Measurements from ENCODE around the gene RALGAPA2. TPM values are rescaled to one million over a fixed set of nuclear protein-coding genes. Genes with fewer than 3 reads are reported as not detected.

The RALGAPA2 gene
- total RNA-seq, 2 donors from 2014 or later: 55.5 to 80.0 TPM

- DNase-seq (no peak), ATAC-seq (no peak)
- intact Hi-C loops (cut with DNase I, micrococcal nuclease): no loop called here
Measured at GRCh38 chr20:20606050-20606449, 106.4 kb downstream of the RALGAPA2 start.

DNA sequence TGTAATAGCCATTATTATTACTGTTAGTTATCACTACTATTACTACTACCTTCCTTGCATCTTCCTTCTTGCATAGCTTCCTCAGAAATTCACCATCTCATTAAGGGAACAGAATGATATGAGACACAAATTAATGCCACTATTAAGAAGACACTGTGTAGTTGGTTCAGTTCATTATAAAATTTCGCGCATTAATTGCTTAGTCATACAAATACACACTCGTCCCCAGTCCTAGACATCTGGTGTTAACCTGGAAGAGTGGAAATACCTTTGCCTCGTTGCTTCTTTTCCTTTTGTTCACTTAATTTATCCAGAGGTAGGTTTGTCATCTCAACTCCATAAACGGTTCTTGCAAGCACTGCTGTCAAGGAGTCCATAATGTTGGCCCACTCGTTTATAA, 107.5 kb downstream of the RALGAPA2 start:
- no peak for ATAC-seq
- no peak for DNase-seq
- intact Hi-C loops (cut with DNase I, micrococcal nuclease): no loop called here

- no peak for ATAC-seq
- intact Hi-C loops (cut with DNase I, micrococcal nuclease): no loop called here
Measured at GRCh38 chr20:20604357-20604756, 108.1 kb downstream of the RALGAPA2 start.

GRCh38 chr20:20603339-20603990, 109.0 kb downstream of the RALGAPA2 start:
- DNase-seq (no peak), ATAC-seq (no peak)
- intact Hi-C loops (cut with DNase I, micrococcal nuclease): no loop called here

More at GRCh38 chr20:20604357-20604756, 108.1 kb downstream of the RALGAPA2 start:
- no peak for DNase-seq

- ATAC-seq (no peak), DNase-seq (no peak)
- intact Hi-C loops (cut with DNase I, micrococcal nuclease): no loop called here
Measured at GRCh38 chr20:20597966-20598365, 114.5 kb downstream of the RALGAPA2 start.

DNA sequence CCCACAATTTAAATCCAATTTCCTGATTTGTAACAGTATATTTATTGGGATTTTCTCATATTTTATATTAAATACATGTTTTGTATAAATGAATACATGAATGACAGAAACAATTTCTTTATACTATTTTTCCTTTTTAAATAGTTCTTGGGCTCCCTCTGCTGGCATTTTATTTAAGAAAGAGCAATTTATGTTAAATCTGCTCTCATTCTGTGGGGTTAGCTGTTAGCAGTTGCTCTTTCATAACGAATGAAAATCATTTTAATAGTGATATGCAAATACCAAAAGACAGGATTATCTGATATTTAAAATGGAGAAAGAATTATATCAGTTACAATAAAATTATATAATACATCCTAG, 118.3 kb downstream of the RALGAPA2 start:
- intact Hi-C loops (cut with DNase I, micrococcal nuclease): no loop called here
- ATAC-seq (no peak), DNase-seq (no peak)

DNA sequence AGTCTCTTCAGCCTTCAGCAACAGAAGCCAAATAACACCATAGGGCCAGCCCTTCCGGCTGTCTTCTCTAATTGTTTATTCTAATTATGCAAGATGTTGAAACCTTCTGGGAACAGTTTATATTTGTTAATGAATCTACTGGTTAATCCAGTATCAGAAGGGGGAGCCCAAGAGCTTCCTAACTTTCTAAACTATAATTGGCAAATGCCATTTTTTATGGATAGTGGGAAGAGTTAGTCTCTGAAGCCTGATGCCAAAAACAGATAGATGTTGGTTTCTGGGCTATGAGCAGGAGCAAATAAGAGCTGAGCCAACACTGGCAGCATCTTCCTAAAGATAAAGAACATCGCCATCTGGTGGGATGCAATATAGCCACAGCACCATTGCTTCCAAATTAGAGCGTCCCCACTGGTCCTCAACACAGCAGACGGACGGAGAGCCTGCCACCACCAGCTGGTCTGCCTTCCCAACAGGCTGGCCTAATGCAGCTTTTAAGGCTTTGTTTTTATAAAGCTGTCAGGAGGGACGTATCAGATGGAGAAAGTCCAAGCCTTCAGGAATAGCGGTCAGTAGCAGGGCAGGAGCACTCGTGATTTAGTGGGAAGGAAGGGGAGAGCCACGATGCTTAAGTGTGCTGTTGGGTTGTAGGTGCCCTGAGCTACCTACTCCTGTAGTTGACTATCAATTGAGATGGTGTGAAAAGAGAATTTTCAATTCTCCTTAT, 118.8 kb downstream of the RALGAPA2 start:
- ATAC-seq (peak; percentile 43), DNase-seq (peak in 1 of 2 donors; percentile 16)
- intact Hi-C loops (cut with DNase I, micrococcal nuclease): no loop called here

DNA sequence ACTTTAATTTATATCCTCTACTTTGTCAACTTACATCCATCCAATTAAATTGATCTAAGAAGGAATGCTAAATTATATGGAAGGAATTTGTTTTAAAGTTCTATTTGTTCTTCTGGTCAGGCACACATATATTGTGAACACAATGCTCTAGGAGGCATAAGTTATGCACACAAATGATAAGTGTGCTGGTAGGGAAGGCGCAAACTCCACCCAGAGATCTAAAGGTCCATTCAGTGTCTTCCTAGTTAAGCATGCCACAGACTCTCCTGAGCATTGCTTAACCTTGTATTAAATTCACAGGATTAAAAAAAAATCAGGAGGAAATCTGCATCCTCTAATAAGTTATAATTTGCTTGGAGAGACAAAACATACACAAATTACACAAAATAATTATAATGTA, 127.3 kb downstream of the RALGAPA2 start:
- intact Hi-C loops (cut with DNase I, micrococcal nuclease): no loop called here
- DNase-seq (no peak), ATAC-seq (no peak)

DNA sequence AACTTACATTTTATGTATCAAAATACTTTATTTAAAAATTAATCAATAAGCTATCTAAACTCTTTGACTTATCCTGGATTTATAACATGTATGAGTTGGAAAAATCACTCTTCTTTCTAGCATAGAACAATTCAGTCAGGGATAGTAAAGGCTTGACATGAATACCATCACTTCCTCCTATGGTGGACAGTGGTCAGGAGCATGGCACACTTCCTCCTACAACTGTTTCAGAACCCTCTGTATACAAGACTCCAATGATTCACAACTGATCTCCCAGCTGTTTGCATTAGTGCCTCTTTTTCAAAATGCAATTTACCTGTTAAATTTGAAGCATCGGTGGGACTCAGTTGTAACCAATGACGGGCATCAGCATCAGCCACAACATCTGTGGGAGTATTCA, 129.7 kb downstream of the RALGAPA2 start:
- no peak for ATAC-seq
- intact Hi-C loops (cut with DNase I, micrococcal nuclease): no loop called here
- no peak for DNase-seq

DNA sequence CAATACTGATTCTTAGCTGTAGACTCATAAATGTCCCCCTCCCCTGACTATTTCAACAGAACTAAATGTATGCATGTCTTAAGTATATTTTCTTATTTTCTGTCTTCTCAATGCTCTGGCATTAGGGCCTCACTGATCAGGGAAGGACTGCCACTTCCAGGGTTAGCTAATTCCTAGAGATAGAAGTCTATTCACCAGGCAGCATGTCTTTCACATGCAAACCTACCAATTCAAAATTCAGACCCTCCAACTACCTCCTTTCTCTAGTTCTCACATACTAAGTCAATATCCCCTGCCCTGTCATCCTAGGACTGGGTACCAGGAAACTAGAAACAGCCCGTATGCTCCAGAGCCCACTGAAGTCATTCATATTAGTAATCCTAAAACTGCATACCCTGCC, 132.3 kb downstream of the RALGAPA2 start:
- DNase-seq (no peak), ATAC-seq (no peak)
- intact Hi-C loops (cut with DNase I, micrococcal nuclease): no loop called here

- intact Hi-C loops (cut with DNase I, micrococcal nuclease): no loop called here
Measured at GRCh38 chr20:20578838-20579237, 133.6 kb downstream of the RALGAPA2 start.

GRCh38 chr20:20573797-20574196, 138.6 kb downstream of the RALGAPA2 start:
- ATAC-seq: no peak
- no peak for DNase-seq
- intact Hi-C loops (cut with DNase I, micrococcal nuclease): no loop called here

More at GRCh38 chr20:20578838-20579237, 133.6 kb downstream of the RALGAPA2 start:
- no peak for ATAC-seq
- DNase-seq: no peak

DNA sequence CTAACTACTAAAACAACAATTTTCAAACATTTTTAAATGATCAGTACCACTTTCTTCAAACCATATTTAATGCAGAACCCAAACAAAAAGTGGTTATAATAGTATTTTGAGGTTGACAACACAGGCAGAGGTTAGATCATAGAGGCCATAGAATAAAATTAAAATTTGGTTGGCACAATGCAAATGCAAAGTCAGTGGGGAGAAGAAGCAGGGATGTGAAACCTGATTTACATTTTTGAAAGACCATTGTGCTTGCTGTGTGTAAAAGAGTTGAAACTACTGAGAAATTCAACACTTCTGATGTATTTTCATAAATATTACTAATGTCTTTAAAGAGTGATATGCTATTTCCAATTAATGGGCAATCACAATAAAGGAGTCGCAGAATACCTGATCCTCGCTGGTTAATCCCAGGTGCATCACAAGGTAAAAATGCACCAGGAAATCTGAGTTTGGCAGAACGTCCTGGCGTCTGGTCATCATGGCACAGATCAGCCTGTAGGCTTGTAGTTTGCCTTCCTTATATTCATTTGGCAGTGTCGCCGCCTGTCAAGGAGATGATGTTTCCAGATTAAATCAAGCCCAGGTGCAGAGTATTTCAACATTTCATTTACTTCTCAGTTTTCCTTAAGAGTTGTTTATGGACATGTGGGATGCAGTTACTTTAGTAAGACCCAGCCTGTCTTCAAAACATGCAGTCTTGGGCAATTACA, 141.2 kb downstream of the RALGAPA2 start:
- intact Hi-C loops (cut with DNase I, micrococcal nuclease): no loop called here
- DNase-seq: no peak
- ATAC-seq: no peak

GRCh38 chr20:20568604-20569205, 143.7 kb downstream of the RALGAPA2 start:
- intact Hi-C loops (cut with DNase I, micrococcal nuclease): no loop called here
- no peak for DNase-seq

DNA sequence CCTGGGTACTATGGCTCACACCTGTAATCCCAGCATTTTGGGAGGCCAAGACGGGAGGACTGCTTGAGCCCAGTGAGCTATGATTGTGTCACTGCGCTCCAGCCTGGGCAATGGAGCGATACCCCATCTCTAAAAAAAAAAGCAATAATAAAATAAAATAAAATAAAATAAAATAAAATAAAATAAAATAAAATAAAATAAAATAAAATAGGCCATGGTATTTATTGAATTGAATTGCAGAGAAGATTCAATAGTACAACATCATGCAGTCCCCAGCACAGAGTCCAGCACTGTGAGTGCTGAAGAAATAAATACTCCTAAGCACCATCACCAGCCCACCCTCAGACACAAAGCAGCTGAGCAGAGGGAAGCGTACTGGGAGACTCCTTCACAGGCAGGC, 144.7 kb downstream of the RALGAPA2 start:
- ATAC-seq (no peak), DNase-seq (no peak)
- intact Hi-C loops (cut with DNase I, micrococcal nuclease): no loop called here

More at GRCh38 chr20:20568604-20569205, 143.7 kb downstream of the RALGAPA2 start:
- ATAC-seq: peak; percentile 72

- peak; percentile 59 for ATAC-seq
- intact Hi-C loops (cut with DNase I, micrococcal nuclease): no loop called here
Measured at GRCh38 chr20:20566516-20566915, 145.9 kb downstream of the RALGAPA2 start.

DNA sequence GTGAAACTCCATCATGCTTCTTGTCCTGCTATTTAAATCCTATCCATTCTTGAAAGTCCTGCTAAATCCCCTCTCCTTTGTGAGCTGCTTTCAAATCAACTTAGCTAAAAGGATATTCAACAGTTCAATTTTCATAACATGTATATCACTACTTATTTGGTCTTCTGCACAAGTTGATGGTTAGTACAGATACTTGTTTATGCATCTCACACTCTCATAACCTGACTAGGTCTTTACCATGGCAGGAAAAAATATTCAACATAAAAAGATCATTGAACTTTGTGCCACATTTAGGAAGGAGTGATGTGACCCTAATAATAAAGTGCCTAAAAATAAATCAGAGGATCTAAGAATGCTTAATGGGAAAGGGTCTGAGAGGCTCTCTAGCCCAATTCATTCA, 148.2 kb downstream of the RALGAPA2 start:
- intact Hi-C loops (cut with DNase I, micrococcal nuclease): no loop called here
- DNase-seq: no peak
- no peak for ATAC-seq

More at GRCh38 chr20:20566516-20566915, 145.9 kb downstream of the RALGAPA2 start:
- no peak for DNase-seq

DNA sequence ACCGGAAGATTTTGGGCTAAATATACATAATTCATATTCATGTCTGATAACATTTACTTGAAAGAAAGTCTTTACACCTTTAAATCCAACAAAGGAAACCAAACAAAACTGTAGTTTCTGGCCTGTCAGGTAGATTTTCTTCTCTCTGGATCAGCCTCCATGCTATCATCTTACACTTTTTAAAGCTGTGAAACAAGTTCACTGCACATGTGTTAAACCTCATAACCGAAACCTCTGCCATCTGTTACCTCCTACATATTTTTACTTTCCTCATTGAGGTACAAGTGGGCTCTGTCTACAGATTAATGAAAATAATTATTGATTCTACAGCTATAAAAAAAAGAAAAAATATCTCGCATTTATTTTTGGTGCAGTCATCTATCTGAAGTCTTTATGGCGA, 149.9 kb downstream of the RALGAPA2 start:
- ATAC-seq: no peak
- intact Hi-C loops (cut with DNase I, micrococcal nuclease): no loop called here
- DNase-seq: no peak

DNA sequence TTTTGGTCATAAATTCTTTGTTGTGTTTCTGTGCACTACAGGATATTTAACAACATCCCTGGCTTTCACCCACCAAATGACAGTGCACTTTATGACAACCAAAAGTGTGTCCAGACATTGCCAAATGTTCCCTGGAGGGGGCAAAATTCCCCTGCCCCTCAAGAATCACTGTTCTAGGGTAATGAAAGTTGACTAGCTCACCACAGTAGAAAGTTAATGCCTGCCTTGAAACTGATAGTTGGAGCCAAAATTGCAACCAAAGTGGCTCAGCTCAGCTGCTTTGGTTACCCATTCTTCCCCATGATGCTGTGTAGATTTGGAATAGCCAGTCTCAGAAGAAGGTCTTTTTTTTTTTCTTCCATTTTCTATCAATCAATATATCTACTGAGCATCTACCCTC, 150.6 kb downstream of the RALGAPA2 start:
- ATAC-seq (no peak), DNase-seq (no peak)
- intact Hi-C loops (cut with DNase I, micrococcal nuclease): no loop called here

DNA sequence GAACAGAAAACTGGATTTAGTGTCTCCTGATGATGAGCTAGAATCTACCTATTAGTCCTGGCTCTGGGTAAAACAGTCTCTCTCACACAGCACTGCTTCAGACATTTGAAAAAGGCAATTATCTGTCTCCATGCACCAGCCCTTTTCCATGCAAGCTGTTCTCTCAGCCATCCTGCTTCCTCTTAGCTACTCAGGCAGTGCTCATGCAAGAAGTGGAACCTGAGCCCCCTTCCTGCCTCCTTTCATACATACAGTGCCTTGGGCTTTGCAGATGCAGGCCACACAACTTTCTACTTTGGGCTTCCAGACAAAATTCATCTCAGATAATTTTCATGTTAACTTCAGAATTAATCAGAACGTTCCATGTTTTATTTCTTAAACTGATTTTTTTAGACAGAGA, 151.3 kb downstream of the RALGAPA2 start:
- ATAC-seq (no peak), DNase-seq (no peak)
- intact Hi-C loops (cut with DNase I, micrococcal nuclease): no loop called here

All from left colon (tissue), 2 donors.